K562 (cell line): ENCODE measurements around the gene MPDU1. TPM values are rescaled to one million over a fixed set of nuclear protein-coding genes. Genes with fewer than 3 reads are reported as not detected.

Source experiments
- ADNP ChIP-seq: fragments of 200-800 bp; sonication (Bioruptor generic); IDR thresholded peaks from 2 replicates; pipeline ENCODE4 v1.6.1; 2016; ENCODE audit warnings: missing genetic modification characterization, missing compliant biosample characterization
- CREM ChIP-seq: IDR thresholded peaks from 2 replicates; pipeline ENCODE4 v1.6.1; 2014; ENCODE audit warnings: antibody characterized with exemption, low read depth
- EP300 ChIP-seq: IDR thresholded peaks from 2 replicates; pipeline ENCODE4 v1.6.1; 2012; ENCODE audit warnings: low read length, improper control_type of control experiment
- EP400 ChIP-seq: fragments of 450-650 bp; IDR thresholded peaks from 2 replicates; pipeline ENCODE4 v1.6.1; 2017; ENCODE audit warnings: antibody characterized with exemption, mild to moderate bottlenecking, moderate library complexity
- ETV5 ChIP-seq: sonication (generic); formaldehyde crosslinking; IDR thresholded peaks from 2 replicates; pipeline ENCODE4 v1.4.0; 2020; ENCODE audit warnings: low read depth, mild to moderate bottlenecking, missing genetic modification reagents
- EZH2 ChIP-seq: IDR thresholded peaks from 2 replicates; pipeline ENCODE4 v1.6.1; 2012; ENCODE audit warnings: low read depth, mild to moderate bottlenecking, inconsistent platforms, low read length, borderline replicate concordance
- HDAC1 ChIP-seq, 2 experiments: fragments of 450-650 bp; IDR thresholded peaks; 2 replicates each; pipeline ENCODE4 v1.6.1; 2016 to 2017; ENCODE audit warnings: inconsistent platforms in 1 of 2, mild to moderate bottlenecking in 1 of 2, moderate library complexity in 1 of 2
- HEY1 ChIP-seq: fragments of 250-450 bp; sonication (Bioruptor Pico); IDR thresholded peaks from 2 replicates; pipeline ENCODE4 v1.5.0; 2020; ENCODE audit warnings: mild to moderate bottlenecking, moderate library complexity, borderline replicate concordance
- KHSRP ChIP-seq: fragments of 450-650 bp; IDR thresholded peaks from 2 replicates; pipeline ENCODE4 v1.6.1; 2017
- MXI1 ChIP-seq: IDR thresholded peaks from 2 replicates; pipeline ENCODE4 v1.6.1; 2011; ENCODE audit warnings: low read depth, mild to moderate bottlenecking, improper control_type of control experiment, low read length
- NFE2L1 ChIP-seq: fragments of 450-650 bp; IDR thresholded peaks from 2 replicates; pipeline ENCODE4 v1.6.1; 2016; ENCODE audit warnings: missing genetic modification characterization, low read depth, mild to moderate bottlenecking, missing compliant biosample characterization, moderate library complexity, borderline replicate concordance
- NRF1 ChIP-seq, 2 experiments: fragments of 450-650 bp; IDR thresholded peaks in 1 of 2; conservative IDR thresholded peaks in 1 of 2; 2 replicates each; pipeline ENCODE4 v1.6.1; 2014; ENCODE audit warnings: mild to moderate bottlenecking in 2 of 2
- PML ChIP-seq: IDR thresholded peaks from 2 replicates; pipeline ENCODE4 v1.6.1; 2012; ENCODE audit warnings: low read length, inconsistent platforms
- PRMT5 ChIP-seq: sonication (generic); formaldehyde crosslinking; IDR thresholded peaks from 2 replicates; pipeline ENCODE4 v1.5.0; 2020; ENCODE audit warnings: missing genetic modification reagents
- RBM14 ChIP-seq: fragments of 200-400 bp; formaldehyde crosslinking; IDR thresholded peaks from 2 replicates; pipeline ENCODE4 v1.6.1; 2018; ENCODE audit warnings: low read depth, mild to moderate bottlenecking, low read length, moderate library complexity, borderline replicate concordance; ENCODE audit not compliant: insufficient read depth
- SIN3A ChIP-seq, 2 experiments: fragments of 150-350 bp in 1 of 2; IDR thresholded peaks; 2 replicates each; pipeline ENCODE4 v1.6.1; 2011 to 2016; ENCODE audit warnings: borderline replicate concordance in 2 of 2, low read depth in 2 of 2, low read length in 2 of 2, mild to moderate bottlenecking in 2 of 2, moderate library complexity in 2 of 2; ENCODE audit not compliant: control insufficient read depth in 1 of 2
- SUPT5H ChIP-seq: fragments of 450-650 bp; IDR thresholded peaks from 2 replicates; pipeline ENCODE4 v1.6.1; 2016
- ZNF134 ChIP-seq: fragments of 250-450 bp; sonication (Bioruptor Pico); conservative IDR thresholded peaks from 2 replicates; pipeline ENCODE4 v1.4.0; 2020
- ZNF644 ChIP-seq: fragments of 200-800 bp; sonication (Bioruptor generic); IDR thresholded peaks from 2 replicates; pipeline ENCODE4 v1.6.1; 2016; ENCODE audit warnings: low read depth, missing genetic modification characterization, missing compliant biosample characterization
- ZNF785 ChIP-seq: fragments of 250-450 bp; sonication (Bioruptor Pico); IDR thresholded peaks from 2 replicates; pipeline ENCODE4 v1.4.0; 2020; ENCODE audit warnings: mild to moderate bottlenecking
- polyA plus RNA-seq, 8 experiments: library from polyadenylated mRNA; depleted of rRNA in 4 of 8; stranded (reverse) in 5 of 8; unstranded in 3 of 8; fragments of >200 nt; fragmentation: Nextera tagmentation in 2 of 8; fragmentation: Illumina TruSeq in 1 of 8; extraction: Ambion mirVana in 2 of 8; extraction: Trizol in 1 of 8; gene quantifications; 2 replicates each; pipeline versions ENCODE4 v1.2.1 to v1.2.3, GENCODE V29; 2011 to 2014; ENCODE audit warnings: inconsistent platforms in 1 of 8, missing spikeins in 1 of 8
- total RNA-seq, 7 experiments: library from RNA; depleted of rRNA in 6 of 7; stranded (reverse); fragments of >200 nt in 6 of 7; fragmentation: Illumina TruSeq in 2 of 7; extraction: Trizol in 2 of 7; gene quantifications; 2 replicates each; pipeline versions ENCODE4 v1.2.1 to v1.2.3, GENCODE V29; 2011 to 2021; ENCODE audit warnings: low replicate concordance in 1 of 7
- TF ChIP-seq, protein P1 (sequence below): sonication (generic); formaldehyde crosslinking; IDR thresholded peaks from 2 replicates; pipeline ENCODE4 v1.9.0; 2022; ENCODE audit warnings: mild to moderate bottlenecking, missing genetic modification reagents
- TF ChIP-seq, protein P2 (sequence below), 2 experiments: fragments of 450-650 bp in 1 of 2; sonication (generic) in 1 of 2; formaldehyde crosslinking in 1 of 2; IDR thresholded peaks in 1 of 2; conservative IDR thresholded peaks in 1 of 2; 2 replicates each; pipeline versions ENCODE4 v1.6.1 to v1.8.1; 2016 to 2023; ENCODE audit warnings: mild to moderate bottlenecking in 2 of 2, moderate library complexity in 2 of 2, inconsistent platforms in 1 of 2, missing genetic modification reagents in 1 of 2
- TF ChIP-seq, protein P3 (sequence below): sonication (generic); formaldehyde crosslinking; IDR thresholded peaks from 2 replicates; pipeline ENCODE4 v1.8.0; 2022; ENCODE audit warnings: mild to moderate bottlenecking, missing genetic modification reagents

The MPDU1 gene
- total and polyA plus RNA-seq, 9 of the 15 experiments (the other 6 are each of a cell fraction or from before 2014, with no cell fraction given), result 4.9 to 179 (median 77.1) TPM

DNA sequence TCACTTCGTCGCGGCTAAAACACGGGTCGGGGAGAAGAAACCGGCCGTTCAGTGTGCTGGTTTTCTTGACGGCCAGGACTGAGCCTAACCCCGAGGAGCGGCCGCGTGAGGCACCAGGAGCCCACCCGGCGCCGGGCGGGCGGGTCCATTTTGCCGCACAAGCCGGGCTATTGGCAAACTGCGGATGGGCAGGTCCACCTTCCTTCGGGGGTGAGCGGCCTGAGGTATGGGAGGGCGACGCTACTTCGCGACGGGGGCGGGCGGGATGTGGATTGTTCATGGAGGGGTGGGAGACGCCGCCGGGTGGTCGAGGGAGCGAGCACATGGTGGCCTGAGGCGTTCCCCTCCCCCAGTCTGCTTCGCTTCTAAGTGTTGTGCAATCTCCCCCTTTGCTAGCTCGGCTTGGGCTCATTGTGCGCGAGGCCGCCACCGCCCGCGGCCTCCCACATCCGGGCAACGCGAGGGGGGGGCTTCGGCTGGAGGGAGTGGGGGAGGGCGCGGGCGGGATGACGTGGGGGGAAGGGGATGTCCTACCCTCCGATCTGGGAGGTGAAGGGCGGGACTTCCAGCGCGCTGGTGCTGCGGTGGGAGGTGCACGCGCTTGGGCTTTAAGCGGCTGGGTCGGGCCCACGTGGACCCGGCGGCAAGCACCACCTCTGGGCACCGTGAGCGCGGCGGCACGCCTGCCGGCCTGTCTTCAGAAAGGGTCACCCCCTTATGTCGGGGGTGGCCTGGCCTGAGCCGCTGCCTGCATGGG lies 10.2 kb upstream of the MPDU1 start (continued):
- TF ChIP-seq PRMT5 (CRISPR knock-in tag), result no peak
- peak; percentile 79 for TF ChIP-seq EP400
- no peak for TF ChIP-seq HEY1 (CRISPR knock-in tag)
- TF ChIP-seq, protein P1, sequence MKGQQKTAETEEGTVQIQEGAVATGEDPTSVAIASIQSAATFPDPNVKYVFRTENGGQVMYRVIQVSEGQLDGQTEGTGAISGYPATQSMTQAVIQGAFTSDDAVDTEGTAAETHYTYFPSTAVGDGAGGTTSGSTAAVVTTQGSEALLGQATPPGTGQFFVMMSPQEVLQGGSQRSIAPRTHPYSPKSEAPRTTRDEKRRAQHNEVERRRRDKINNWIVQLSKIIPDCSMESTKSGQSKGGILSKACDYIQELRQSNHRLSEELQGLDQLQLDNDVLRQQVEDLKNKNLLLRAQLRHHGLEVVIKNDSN (CRISPR knock-in tag), result peak; percentile 47; the same call in 1 of the 2 replicates
- peak in 1 of 2 experiments; percentile 95; a peak in 2 of 4 replicates for TF ChIP-seq HDAC1 (IDR thresholded peaks at IDR 0.05)
- TF ChIP-seq, protein P2, sequence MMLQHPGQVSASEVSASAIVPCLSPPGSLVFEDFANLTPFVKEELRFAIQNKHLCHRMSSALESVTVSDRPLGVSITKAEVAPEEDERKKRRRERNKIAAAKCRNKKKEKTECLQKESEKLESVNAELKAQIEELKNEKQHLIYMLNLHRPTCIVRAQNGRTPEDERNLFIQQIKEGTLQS (IDR thresholded peaks at IDR 0.05), result peak; percentile 47; the same call in 1 of the 2 replicates
- TF ChIP-seq, protein P2 (CRISPR knock-in tag; conservative IDR thresholded peaks at IDR 0.05), result no peak
- TF ChIP-seq EP300, result no peak
- peak; percentile 74 for TF ChIP-seq ETV5 (CRISPR knock-in tag)
- peak; percentile 87 for TF ChIP-seq MXI1
- TF ChIP-seq SUPT5H, result 0 out of 2 replicates have a peak, but pooled peaks have one; percentile 4
- no peak for TF ChIP-seq ZNF785 (CRISPR knock-in tag)
- no peak for TF ChIP-seq KHSRP
- TF ChIP-seq, protein P3, sequence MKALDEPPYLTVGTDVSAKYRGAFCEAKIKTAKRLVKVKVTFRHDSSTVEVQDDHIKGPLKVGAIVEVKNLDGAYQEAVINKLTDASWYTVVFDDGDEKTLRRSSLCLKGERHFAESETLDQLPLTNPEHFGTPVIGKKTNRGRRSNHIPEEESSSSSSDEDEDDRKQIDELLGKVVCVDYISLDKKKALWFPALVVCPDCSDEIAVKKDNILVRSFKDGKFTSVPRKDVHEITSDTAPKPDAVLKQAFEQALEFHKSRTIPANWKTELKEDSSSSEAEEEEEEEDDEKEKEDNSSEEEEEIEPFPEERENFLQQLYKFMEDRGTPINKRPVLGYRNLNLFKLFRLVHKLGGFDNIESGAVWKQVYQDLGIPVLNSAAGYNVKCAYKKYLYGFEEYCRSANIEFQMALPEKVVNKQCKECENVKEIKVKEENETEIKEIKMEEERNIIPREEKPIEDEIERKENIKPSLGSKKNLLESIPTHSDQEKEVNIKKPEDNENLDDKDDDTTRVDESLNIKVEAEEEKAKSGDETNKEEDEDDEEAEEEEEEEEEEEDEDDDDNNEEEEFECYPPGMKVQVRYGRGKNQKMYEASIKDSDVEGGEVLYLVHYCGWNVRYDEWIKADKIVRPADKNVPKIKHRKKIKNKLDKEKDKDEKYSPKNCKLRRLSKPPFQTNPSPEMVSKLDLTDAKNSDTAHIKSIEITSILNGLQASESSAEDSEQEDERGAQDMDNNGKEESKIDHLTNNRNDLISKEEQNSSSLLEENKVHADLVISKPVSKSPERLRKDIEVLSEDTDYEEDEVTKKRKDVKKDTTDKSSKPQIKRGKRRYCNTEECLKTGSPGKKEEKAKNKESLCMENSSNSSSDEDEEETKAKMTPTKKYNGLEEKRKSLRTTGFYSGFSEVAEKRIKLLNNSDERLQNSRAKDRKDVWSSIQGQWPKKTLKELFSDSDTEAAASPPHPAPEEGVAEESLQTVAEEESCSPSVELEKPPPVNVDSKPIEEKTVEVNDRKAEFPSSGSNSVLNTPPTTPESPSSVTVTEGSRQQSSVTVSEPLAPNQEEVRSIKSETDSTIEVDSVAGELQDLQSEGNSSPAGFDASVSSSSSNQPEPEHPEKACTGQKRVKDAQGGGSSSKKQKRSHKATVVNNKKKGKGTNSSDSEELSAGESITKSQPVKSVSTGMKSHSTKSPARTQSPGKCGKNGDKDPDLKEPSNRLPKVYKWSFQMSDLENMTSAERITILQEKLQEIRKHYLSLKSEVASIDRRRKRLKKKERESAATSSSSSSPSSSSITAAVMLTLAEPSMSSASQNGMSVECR, result peak; percentile 91
- TF ChIP-seq NFE2L1 (tag), result no peak
- peak; percentile 77 for TF ChIP-seq CREM
- no peak for TF ChIP-seq EZH2
- no peak for TF ChIP-seq PML
- no peak for TF ChIP-seq ZNF134 (CRISPR knock-in tag)
- TF ChIP-seq ZNF644, result no peak
- no peak for TF ChIP-seq ADNP (tag)
- TF ChIP-seq RBM14, result 0 out of 2 replicates have a peak, but pooled peaks have one; percentile 10
- TF ChIP-seq SIN3A (IDR thresholded peaks at IDR 0.05; ENCODE audit: borderline replicate concordance in 2 of 2, control insufficient read depth in 1 of 2, low read depth in 2 of 2, low read length in 2 of 2), result peak; percentile 89 to 93; a peak in 3 of 4 replicates
- TF ChIP-seq NRF1 (conservative IDR thresholded peaks at IDR 0.05 in 1 of 2, IDR thresholded peaks at IDR 0.05 in 1 of 2), result peak; percentile 28 to 45
